CD8-positive, alpha-beta memory T cell (primary cell): Measurements from ENCODE around the gene SOX5. TPM values are rescaled to one million over a fixed set of nuclear protein-coding genes. Genes with fewer than 3 reads are reported as not detected.
"Not testable (repeated sequence)": the region's sequence is repeated elsewhere in the genome, so short reads cannot be mapped to it uniquely, and the experiment has no call there.

Experiments used
- CTCF ChIA-PET: fragments of 350-600 bp; sonication (Branson Sonifier 250); formaldehyde crosslinking; loops from one replicate; lab custom pipeline; 2021; ENCODE audit warnings: antibody characterized with exemption; lab: Charles Lee
- POLR2A ChIA-PET: fragments of 350-600 bp; sonication (Branson Sonifier 250); formaldehyde crosslinking; loops from one replicate; lab custom pipeline; 2021; ENCODE audit warnings: antibody characterized with exemption; lab: Charles Lee
- DNase-seq, 5 donors: peaks; one replicate each; pipeline versions ENCODE4 v3.0.0 to v3.0.0-alpha.2; 2020 to 2022; ENCODE audit warnings: mixed read lengths in 1 of 5
- H3K27ac ChIP-seq: one replicate; pipeline ENCODE4 v1.7.0; 2013; ENCODE audit warnings: low read depth, mild to moderate bottlenecking, low read length, moderate library complexity
- H3K27me3 ChIP-seq: 2 replicates; pipeline ENCODE4 v1.7.0; 2013; ENCODE audit warnings: low read length, mild to moderate bottlenecking; ENCODE audit not compliant: insufficient read depth, poor library complexity, severe bottlenecking
- H3K36me3 ChIP-seq: 2 replicates; pipeline ENCODE4 v1.7.0; 2013; ENCODE audit warnings: mild to moderate bottlenecking, low read length, moderate library complexity; ENCODE audit not compliant: insufficient read depth
- H3K4me1 ChIP-seq: 2 replicates; pipeline ENCODE4 v1.7.0; 2013; ENCODE audit warnings: mild to moderate bottlenecking, low read length, moderate library complexity; ENCODE audit not compliant: insufficient read depth
- H3K4me3 ChIP-seq: 2 replicates; pipeline ENCODE4 v1.7.0; 2013; ENCODE audit warnings: mild to moderate bottlenecking, low read length
- H3K9me3 ChIP-seq: 2 replicates; pipeline ENCODE4 v1.7.0; 2013; ENCODE audit warnings: mild to moderate bottlenecking, low read length
- H3K27ac Mint-ChIP-seq, 8 donors: one replicate each; pipeline ENCODE4 v1.8.0; 2020 to 2021; ENCODE audit warnings: mixed read lengths in 8 of 8, mild to moderate bottlenecking in 6 of 8, inconsistent platforms in 3 of 8, moderate library complexity in 3 of 8
- H3K27me3 Mint-ChIP-seq, 2 donors: one replicate each; pipeline ENCODE4 v1.8.0; 2020 to 2021; ENCODE audit warnings: mixed read lengths in 2 of 2, mild to moderate bottlenecking in 1 of 2, moderate library complexity in 1 of 2
- H3K36me3 Mint-ChIP-seq, 3 donors: one replicate each; pipeline ENCODE4 v1.8.0; 2020 to 2021; ENCODE audit warnings: mixed read lengths in 3 of 3, inconsistent platforms in 1 of 3, mild to moderate bottlenecking in 1 of 3
- H3K4me1 Mint-ChIP-seq, 3 donors: one replicate each; pipeline ENCODE4 v1.8.0; 2020 to 2021; ENCODE audit warnings: mixed read lengths in 3 of 3, inconsistent platforms in 1 of 3, mild to moderate bottlenecking in 1 of 3
- H3K4me3 Mint-ChIP-seq, 7 donors: one replicate each; pipeline ENCODE4 v1.8.0; 2020 to 2021; ENCODE audit warnings: mixed read lengths in 7 of 7, mild to moderate bottlenecking in 6 of 7, moderate library complexity in 4 of 7, inconsistent platforms in 2 of 7
- H3K9me3 Mint-ChIP-seq, 5 donors: one replicate each; pipeline ENCODE4 v1.8.0; 2020 to 2022; ENCODE audit warnings: mixed read lengths in 5 of 5, mild to moderate bottlenecking in 3 of 5, moderate library complexity in 2 of 5, inconsistent platforms in 1 of 5
- polyA plus RNA-seq: library from polyadenylated mRNA; unstranded; fragments of 300-500 nt; fragmentation: Illumina TruSeq; gene quantifications from one replicate; pipeline ENCODE4 v1.2.3, GENCODE V29; 2021
- total RNA-seq, 2 experiments: library from RNA; stranded (reverse); gene quantifications; one replicate each; pipeline ENCODE4 v1.2.3, GENCODE V29; 2021

SOX5 gene
- total and polyA plus RNA-seq, 3 experiments from 2014 or later: 0.13 to 0.18 TPM; not detected in 1

DNA sequence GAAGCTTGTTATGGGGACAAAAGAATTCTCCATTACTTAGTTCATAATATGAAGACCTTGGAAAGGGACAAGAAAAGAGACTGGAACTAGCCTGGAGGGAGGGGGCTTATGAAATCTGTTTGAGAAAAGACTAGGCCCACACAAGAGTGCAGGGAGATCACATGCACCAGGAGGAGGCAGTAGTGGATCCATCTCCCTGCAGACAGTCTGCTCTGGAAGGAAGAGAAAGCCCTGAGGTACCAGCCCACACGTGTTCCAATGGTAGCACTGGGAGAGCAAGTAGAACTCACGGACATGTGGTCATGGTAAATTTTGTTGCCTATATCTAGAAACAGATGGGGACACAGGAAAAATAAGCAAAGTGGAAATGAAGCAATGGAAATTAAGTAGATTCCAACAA lies 445.4 kb downstream of the SOX5 start:
- ChIA-PET CTCF (no interaction called here), POLR2A (no interaction called here)
- Histone ChIP-seq H3K4me1 (no peaks in the 10 kb centered on the region), H3K27ac (no peak overlapping the region), H3K4me3 (no peak overlapping the region), H3K36me3 (no peaks in the 10 kb centered on the region), H3K9me3 (no peaks in the 10 kb centered on the region), H3K27me3 (no peaks in the 10 kb centered on the region)
- H3K9me3 Mint-ChIP-seq: peaks cover 0 to 3% (median under 1%) of the 10 kb centered on the region in 5 donors
- H3K27ac Mint-ChIP-seq: no peak overlapping the region
- DNase-seq: no peak
- H3K4me1 Mint-ChIP-seq: no peaks in the 10 kb centered on the region
- H3K27me3 Mint-ChIP-seq: no peaks in the 10 kb centered on the region
- H3K4me3 Mint-ChIP-seq: no peak overlapping the region
- H3K36me3 Mint-ChIP-seq: no peaks in the 10 kb centered on the region

DNA sequence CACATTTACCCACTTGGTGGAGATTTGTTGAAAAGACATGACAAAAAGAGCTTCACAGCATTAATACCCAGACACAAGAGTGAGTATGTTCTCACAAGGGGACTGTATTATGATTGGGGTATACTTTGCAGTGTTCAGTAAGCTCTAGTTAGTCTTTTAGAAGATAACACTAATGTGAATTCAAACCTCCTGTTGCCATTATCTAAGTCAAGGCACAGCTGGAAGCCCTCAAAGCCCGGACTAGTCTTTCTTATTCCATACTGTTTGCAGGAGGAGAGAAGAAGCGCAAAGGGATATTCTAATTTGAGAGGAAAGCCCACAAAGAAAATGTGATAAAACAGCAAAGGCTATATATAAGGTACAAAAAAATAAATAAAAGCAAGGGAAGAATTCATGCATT lies 445.9 kb downstream of the SOX5 start:
- H3K4me3 Mint-ChIP-seq: no peak overlapping the region
- H3K27me3 ChIP-seq: no peaks in the 10 kb centered on the region
- ChIA-PET CTCF (no interaction called here), POLR2A (no interaction called here)
- H3K27ac Mint-ChIP-seq: no peak overlapping the region
- H3K9me3 Mint-ChIP-seq: peaks cover 0 to 5% (median 2%) of the 10 kb centered on the region in 5 donors
- no peaks in the 10 kb centered on the region for H3K4me1 Mint-ChIP-seq
- H3K4me3 ChIP-seq: no peak overlapping the region
- H3K4me1 ChIP-seq: no peaks in the 10 kb centered on the region
- DNase-seq: no peak
- no peaks in the 10 kb centered on the region for H3K9me3 ChIP-seq
- H3K27me3 Mint-ChIP-seq: no peaks in the 10 kb centered on the region
- H3K36me3 Mint-ChIP-seq: no peaks in the 10 kb centered on the region
- H3K27ac ChIP-seq: no peak overlapping the region
- H3K36me3 ChIP-seq: no peaks in the 10 kb centered on the region

DNA sequence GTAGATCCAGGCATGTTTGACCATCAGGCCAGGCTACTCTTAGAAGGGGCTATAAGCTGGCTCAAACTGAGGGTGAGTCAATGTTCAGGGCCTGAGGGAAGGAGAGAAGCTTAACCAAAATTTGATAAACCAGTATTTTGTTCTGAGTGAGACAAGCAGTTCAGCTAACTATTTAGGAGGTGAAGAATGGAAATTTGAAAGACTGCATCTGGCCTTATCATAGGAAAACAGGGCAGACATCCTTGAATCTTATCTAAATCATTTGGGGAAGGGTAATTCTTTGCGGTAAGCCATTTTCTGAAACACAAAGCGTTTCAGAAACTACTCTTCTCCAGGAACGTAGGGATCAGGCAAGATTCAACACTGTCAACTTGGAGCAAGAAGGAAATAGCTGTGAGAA lies 447.2 kb downstream of the SOX5 start:
- no peak overlapping the region for H3K27ac ChIP-seq
- H3K4me1 ChIP-seq: no peaks in the 10 kb centered on the region
- Mint-ChIP-seq H3K27ac (no peak overlapping the region), H3K4me3 (no peak overlapping the region), H3K27me3 (no peaks in the 10 kb centered on the region), H3K36me3 (no peaks in the 10 kb centered on the region), H3K9me3 (peaks cover 0 to 9% (median 2%) of the 10 kb centered on the region in 5 donors), H3K4me1 (no peaks in the 10 kb centered on the region)
- H3K9me3 ChIP-seq: no peaks in the 10 kb centered on the region
- H3K36me3 ChIP-seq: no peaks in the 10 kb centered on the region
- H3K4me3 ChIP-seq: no peak overlapping the region
- no peak for DNase-seq
- POLR2A ChIA-PET: no interaction called here
- CTCF ChIA-PET: no interaction called here
- no peaks in the 10 kb centered on the region for H3K27me3 ChIP-seq

DNA sequence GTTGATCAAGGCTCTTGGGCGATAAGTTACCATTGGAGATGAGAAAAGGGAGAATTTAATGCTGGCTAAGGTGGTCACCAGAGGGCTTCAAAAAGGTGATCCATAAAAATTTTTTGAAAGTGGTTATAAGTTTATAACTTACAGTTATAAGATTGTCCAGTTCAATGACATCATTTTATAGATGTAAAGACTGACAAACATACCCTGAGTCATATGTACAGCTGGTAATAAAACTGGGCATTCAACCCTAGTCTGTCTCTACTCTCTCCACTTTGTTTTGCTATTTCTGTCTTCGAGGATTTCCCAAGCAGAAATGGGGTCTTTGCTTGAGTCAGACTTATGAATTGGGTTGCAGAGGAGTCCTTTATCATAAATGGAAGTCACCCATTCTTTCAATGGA lies 454.0 kb downstream of the SOX5 start:
- POLR2A ChIA-PET: no interaction called here
- Mint-ChIP-seq H3K4me1 (no peaks in the 10 kb centered on the region), H3K9me3 (peaks cover 0 to 9% (median 2%) of the 10 kb centered on the region in 5 donors), H3K27me3 (no peaks in the 10 kb centered on the region), H3K36me3 (no peaks in the 10 kb centered on the region), H3K27ac (no peak overlapping the region), H3K4me3 (no peak overlapping the region)
- H3K36me3 ChIP-seq: no peaks in the 10 kb centered on the region
- CTCF ChIA-PET: no interaction called here
- no peak for DNase-seq
- H3K4me3 ChIP-seq: no peak overlapping the region
- no peaks in the 10 kb centered on the region for H3K27me3 ChIP-seq
- no peak overlapping the region for H3K27ac ChIP-seq
- no peaks in the 10 kb centered on the region for H3K9me3 ChIP-seq
- no peaks in the 10 kb centered on the region for H3K4me1 ChIP-seq

DNA sequence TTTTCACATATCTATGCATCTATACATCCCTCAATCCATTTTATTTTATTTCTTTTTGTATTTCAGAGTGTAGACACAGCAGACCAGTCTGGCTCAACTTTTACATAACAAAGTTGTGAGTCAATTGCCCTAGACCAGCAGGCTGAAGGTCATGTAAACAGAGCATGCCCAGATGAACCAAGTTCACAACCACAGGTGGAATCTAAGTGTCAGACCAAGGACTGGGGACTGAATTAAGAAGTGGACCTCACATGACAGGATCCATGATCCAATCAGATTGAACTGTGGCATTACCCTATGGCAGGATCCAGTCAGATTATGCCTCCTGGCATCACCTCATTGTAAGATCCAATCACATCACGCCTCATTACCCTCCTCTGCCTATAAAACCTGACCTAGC lies 455.8 kb downstream of the SOX5 start:
- H3K4me3 ChIP-seq: no peak overlapping the region
- Mint-ChIP-seq H3K27me3 (no peaks in the 10 kb centered on the region), H3K4me3 (no peak overlapping the region), H3K4me1 (no peaks in the 10 kb centered on the region), H3K36me3 (no peaks in the 10 kb centered on the region), H3K27ac (no peak overlapping the region), H3K9me3 (peaks cover 0 to 6% (median 0%) of the 10 kb centered on the region in 5 donors)
- no peaks in the 10 kb centered on the region for H3K36me3 ChIP-seq
- H3K27me3 ChIP-seq: no peaks in the 10 kb centered on the region
- CTCF ChIA-PET: interaction anchor here (0.6 kb wide), 1 partner anchor 462 kb away, joined by 3 read pairs; no protein-coding TSS in a partner anchor
- H3K9me3 ChIP-seq: no peaks in the 10 kb centered on the region
- no peak for DNase-seq
- POLR2A ChIA-PET: no interaction called here
- no peaks in the 10 kb centered on the region for H3K4me1 ChIP-seq
- H3K27ac ChIP-seq: no peak overlapping the region

DNA sequence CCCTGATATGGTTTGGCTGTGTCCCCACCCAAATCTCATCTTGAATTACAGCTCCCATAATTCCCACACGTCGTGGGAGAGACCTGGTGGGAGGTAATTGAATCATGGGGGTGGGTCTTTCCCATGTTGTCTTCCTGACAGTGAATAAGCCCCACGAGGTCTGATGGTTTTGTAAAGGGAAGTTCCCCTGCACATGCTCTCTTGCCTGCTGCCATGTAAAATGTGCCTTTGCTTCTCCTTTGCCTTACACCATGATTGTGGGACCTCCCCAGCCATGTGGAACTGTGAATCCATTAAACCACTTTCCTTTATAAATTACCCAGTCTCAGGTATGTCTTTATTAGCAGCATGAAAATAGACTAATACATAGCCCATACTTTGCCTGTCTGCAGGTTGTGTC lies 458.4 kb downstream of the SOX5 start:
- not testable (repeated sequence) for H3K4me1 Mint-ChIP-seq

DNA sequence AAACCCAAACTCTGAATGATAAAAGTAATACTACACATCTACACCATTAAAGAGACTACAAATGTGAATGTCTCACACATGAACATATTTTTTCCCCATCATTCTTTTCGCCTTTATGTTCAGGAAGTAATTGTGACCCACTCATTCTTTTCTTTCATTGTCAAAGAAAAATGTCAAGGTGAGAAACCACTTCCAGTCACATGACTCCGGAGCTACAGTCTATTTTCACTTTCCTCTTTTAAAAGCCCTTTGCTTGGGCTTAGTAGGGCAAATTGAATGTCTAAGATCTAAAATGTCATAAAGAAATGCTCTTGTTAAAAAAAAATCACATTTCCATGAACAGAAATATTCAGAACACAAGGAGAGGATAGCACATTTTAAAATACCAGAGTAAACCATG lies 461.3 kb downstream of the SOX5 start:
- Histone ChIP-seq H3K27me3 (no peaks in the 10 kb centered on the region), H3K4me3 (no peak overlapping the region), H3K9me3 (no peaks in the 10 kb centered on the region), H3K27ac (no peak overlapping the region), H3K4me1 (no peaks in the 10 kb centered on the region), H3K36me3 (no peaks in the 10 kb centered on the region)
- Mint-ChIP-seq H3K36me3 (no peaks in the 10 kb centered on the region), H3K9me3 (peaks cover 2 to 12% (median 9%) of the 10 kb centered on the region in 5 donors), H3K27ac (no peak overlapping the region), H3K4me3 (no peak overlapping the region), H3K27me3 (no peaks in the 10 kb centered on the region), H3K4me1 (no peaks in the 10 kb centered on the region)
- DNase-seq: no peak
- CTCF ChIA-PET: no interaction called here
- POLR2A ChIA-PET: no interaction called here

More for the DNA sequence above, 458.4 kb downstream of the SOX5 start:
- POLR2A ChIA-PET, DNase-seq, H3K9me3 Mint-ChIP-seq, H3K27ac ChIP-seq, H3K4me1 ChIP-seq, H3K36me3 ChIP-seq, H3K4me3 Mint-ChIP-seq, H3K27ac Mint-ChIP-seq, H3K9me3 ChIP-seq, CTCF ChIA-PET, H3K27me3 ChIP-seq, H3K36me3 Mint-ChIP-seq, H3K27me3 Mint-ChIP-seq, H3K4me3 ChIP-seq: not testable (repeated sequence)

DNA sequence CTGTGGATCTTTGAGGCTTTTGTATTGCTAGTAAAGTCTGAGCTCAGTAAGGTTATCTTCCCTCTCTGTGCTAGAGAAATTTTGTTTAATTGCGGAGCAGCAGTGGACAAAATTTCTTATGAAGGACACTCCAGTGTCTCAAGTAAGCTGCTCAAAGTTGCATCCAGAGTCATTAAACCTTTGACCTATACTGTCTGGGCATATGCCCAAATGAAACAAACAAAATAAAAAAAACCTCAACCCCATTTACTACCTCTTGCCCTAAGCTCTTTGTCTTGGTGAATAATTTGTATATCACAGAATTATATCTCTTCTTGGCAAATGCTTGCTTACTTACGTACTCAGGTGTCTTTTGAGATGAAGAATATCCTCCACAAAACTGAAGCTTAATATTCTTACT lies 465.2 kb downstream of the SOX5 start:
- Histone ChIP-seq H3K4me3 (no peak overlapping the region), H3K27ac (no peak overlapping the region), H3K4me1 (no peaks in the 10 kb centered on the region), H3K36me3 (no peaks in the 10 kb centered on the region), H3K9me3 (no peaks in the 10 kb centered on the region), H3K27me3 (no peaks in the 10 kb centered on the region)
- ChIA-PET CTCF (no interaction called here), POLR2A (no interaction called here)
- no peak overlapping the region for H3K4me3 Mint-ChIP-seq
- no peaks in the 10 kb centered on the region for H3K36me3 Mint-ChIP-seq
- H3K4me1 Mint-ChIP-seq: no peaks in the 10 kb centered on the region
- peaks cover 5 to 25% (median 11%) of the 10 kb centered on the region in 5 donors for H3K9me3 Mint-ChIP-seq
- no peak overlapping the region for H3K27ac Mint-ChIP-seq
- H3K27me3 Mint-ChIP-seq: no peaks in the 10 kb centered on the region
- DNase-seq: no peak

DNA sequence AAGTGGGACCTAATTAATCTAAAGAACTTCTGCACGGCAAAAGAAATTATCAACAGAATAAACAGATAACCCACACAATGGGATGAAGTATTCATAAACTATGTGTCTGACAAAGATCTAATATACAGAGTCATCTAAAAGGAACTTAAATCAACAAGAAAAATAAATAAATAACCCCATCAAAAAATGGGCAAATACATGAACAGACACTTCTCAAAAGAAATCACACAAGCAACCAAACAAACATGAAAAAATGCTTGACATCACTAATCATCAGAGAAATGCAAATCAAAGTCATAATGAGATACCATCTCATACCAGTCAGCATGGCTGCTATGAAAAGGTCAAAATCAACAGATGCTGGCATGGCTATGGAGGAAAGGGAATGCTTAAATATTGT lies 466.9 kb downstream of the SOX5 start:
- POLR2A ChIA-PET: no interaction called here

More for the DNA sequence above, 466.9 kb downstream of the SOX5 start:
- peaks cover 7 to 31% (median 11%) of the 10 kb centered on the region in 5 donors for H3K9me3 Mint-ChIP-seq
- Histone ChIP-seq H3K4me1 (no peaks in the 10 kb centered on the region), H3K27ac (no peak overlapping the region), H3K27me3 (no peaks in the 10 kb centered on the region), H3K4me3 (no peak overlapping the region), H3K9me3 (no peaks in the 10 kb centered on the region), H3K36me3 (no peaks in the 10 kb centered on the region)
- H3K36me3 Mint-ChIP-seq: no peaks in the 10 kb centered on the region
- no peak overlapping the region for H3K4me3 Mint-ChIP-seq
- CTCF ChIA-PET: no interaction called here
- H3K27me3 Mint-ChIP-seq: no peaks in the 10 kb centered on the region
- H3K4me1 Mint-ChIP-seq: no peaks in the 10 kb centered on the region
- H3K27ac Mint-ChIP-seq: no peak overlapping the region
- no peak for DNase-seq
